Activated naive CD8-positive, alpha-beta T cell (primary cell): ENCODE data around the gene FLT4.

ENCODE experiments used
- H3K27ac Mint-ChIP-seq: one replicate; pipeline ENCODE4 v1.8.0; 2021; ENCODE audit warnings: mixed read lengths
- H3K27me3 Mint-ChIP-seq: one replicate; pipeline ENCODE4 v1.8.0; 2021; ENCODE audit warnings: mixed read lengths
- H3K36me3 Mint-ChIP-seq: one replicate; pipeline ENCODE4 v1.8.0; 2021; ENCODE audit warnings: mixed read lengths
- H3K4me1 Mint-ChIP-seq: one replicate; pipeline ENCODE4 v1.8.0; 2021; ENCODE audit warnings: low read depth, mixed read lengths
- H3K4me3 Mint-ChIP-seq: one replicate; pipeline ENCODE4 v1.8.0; 2021; ENCODE audit warnings: mild to moderate bottlenecking, mixed read lengths
- H3K9me3 Mint-ChIP-seq: one replicate; pipeline ENCODE4 v1.8.0; 2021; ENCODE audit warnings: low read depth, mixed read lengths

FLT4 gene

GRCh38 chr5:180618829-180619562 lies 30.4 kb downstream of the FLT4 start:
- Mint-ChIP-seq H3K36me3 (no peaks in the 10 kb centered on the region), H3K9me3 (no peaks in the 10 kb centered on the region), H3K4me1 (peaks cover 14% of the 10 kb centered on the region), H3K4me3 (no peak overlapping the region), H3K27me3 (no peaks in the 10 kb centered on the region), H3K27ac (no peak overlapping the region)

DNA sequence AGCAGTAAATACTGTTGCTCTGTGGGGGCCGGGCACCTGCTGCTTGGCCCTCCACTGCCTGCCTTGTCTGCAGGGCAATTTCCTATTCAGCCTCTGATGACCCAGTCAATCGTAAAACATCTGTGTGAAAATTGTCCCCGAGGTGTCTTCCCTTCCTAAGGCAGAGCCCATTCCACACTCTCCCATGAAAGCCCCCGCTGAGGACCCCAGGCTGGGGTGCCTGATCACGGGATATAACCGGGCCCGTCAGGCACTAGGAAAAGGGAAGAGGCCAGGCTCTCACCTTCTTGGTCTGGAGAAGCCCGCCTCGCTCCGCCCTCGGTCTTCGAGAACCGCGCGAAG lies 30.9 kb downstream of the FLT4 start:
- Mint-ChIP-seq H3K4me3 (no peak overlapping the region), H3K4me1 (peaks cover 9% of the 10 kb centered on the region), H3K27ac (no peak overlapping the region), H3K36me3 (no peaks in the 10 kb centered on the region), H3K9me3 (no peaks in the 10 kb centered on the region), H3K27me3 (no peaks in the 10 kb centered on the region)

GRCh38 chr5:180613814-180614188 lies 35.6 kb downstream of the FLT4 start:
- Mint-ChIP-seq H3K27ac (no peak overlapping the region), H3K36me3 (no peaks in the 10 kb centered on the region), H3K4me3 (no peak overlapping the region), H3K27me3 (no peaks in the 10 kb centered on the region), H3K9me3 (no peaks in the 10 kb centered on the region), H3K4me1 (no peaks in the 10 kb centered on the region)

DNA sequence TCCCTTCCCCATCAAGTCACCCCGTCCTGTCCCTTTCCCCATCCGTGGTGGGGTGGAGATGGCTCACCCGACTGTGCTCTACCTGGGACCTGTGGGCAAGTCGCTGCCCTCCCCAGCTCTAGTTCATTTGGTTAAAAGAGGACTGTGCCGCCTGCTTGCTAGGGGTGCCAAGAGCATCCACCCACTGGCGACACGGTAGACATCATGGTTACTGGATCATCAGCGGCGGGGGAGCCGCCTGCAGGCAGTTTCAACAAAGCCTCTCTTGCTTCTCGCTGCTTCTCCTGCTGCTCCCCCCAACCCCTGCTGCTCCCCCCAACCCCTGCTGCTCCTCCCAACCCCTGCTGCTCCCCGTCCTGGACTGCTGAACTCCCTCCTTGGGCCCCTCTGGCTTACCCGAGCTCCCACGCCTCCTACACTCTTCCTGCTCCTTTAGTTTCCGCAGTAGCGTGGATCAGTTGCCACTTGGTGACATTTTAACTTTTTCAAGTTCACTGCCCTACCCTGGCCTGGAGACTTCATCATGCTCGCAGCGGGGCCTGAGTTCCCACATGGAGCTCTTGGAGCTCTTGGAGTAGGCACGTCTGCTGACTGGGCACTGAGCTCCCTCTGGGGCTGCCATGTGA lies 36.1 kb downstream of the FLT4 start:
- Mint-ChIP-seq H3K36me3 (no peaks in the 10 kb centered on the region), H3K27me3 (no peaks in the 10 kb centered on the region), H3K4me1 (no peaks in the 10 kb centered on the region), H3K4me3 (no peak overlapping the region), H3K27ac (no peak overlapping the region), H3K9me3 (no peaks in the 10 kb centered on the region)

DNA sequence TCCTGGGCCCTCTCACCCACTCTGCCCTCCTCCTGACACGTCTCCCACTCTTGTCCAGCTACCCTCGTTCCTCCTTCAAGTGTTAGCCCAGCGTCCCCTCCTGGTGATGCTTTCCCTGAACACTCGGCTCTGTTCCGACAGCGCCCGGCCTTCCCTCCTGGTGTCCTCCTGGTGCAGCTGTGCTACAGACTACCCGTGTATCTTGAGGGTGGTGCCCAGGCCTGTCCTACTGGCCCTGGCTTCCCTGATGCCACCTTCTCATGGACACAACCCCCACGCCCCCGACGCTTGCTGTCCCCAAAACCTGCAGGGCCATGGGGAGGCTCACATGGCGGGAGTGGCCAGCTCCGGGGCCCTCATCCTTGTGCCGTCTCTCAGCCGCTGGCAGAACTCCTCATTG lies 36.7 kb downstream of the FLT4 start:
- Mint-ChIP-seq H3K27me3 (no peaks in the 10 kb centered on the region), H3K4me3 (no peak overlapping the region), H3K9me3 (no peaks in the 10 kb centered on the region), H3K36me3 (no peaks in the 10 kb centered on the region), H3K4me1 (no peaks in the 10 kb centered on the region), H3K27ac (no peak overlapping the region)

DNA sequence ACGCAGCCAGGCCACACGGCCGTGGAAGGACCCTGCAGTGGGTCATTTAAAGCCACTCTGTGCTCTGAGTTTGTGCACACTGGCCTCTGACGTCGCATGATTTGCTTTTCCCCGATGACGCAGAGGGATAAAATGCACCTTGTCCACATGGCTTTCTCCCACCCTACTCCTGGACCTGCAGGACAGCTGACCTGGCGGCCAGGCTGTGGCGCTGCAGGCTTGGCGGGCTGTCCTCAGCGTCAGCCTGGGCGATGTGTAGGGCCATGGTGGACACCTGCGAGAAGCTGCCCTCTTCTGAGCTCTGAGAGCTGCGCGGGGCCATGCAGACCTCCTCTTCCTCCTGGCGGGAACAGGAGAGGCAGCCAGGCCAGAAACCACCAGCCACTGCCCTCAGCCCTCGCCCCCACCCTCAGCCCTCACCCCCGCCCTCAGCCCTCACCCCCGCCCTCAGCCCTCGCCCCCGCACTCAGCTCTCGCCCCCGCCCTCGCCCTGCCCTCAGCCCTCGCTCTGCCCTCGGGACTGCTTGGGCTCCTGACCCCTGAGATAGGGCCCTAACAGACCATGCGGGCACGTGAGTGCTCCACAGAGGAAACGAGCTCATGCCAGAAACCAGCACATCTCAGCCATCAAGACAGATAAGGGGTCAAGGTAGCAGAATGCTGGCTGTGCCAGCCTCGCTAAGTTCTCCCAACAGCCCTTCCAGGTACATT lies 38.1 kb downstream of the FLT4 start:
- Mint-ChIP-seq H3K27me3 (no peaks in the 10 kb centered on the region), H3K9me3 (no peaks in the 10 kb centered on the region), H3K27ac (no peak overlapping the region), H3K36me3 (no peaks in the 10 kb centered on the region), H3K4me3 (no peak overlapping the region), H3K4me1 (no peaks in the 10 kb centered on the region)

DNA sequence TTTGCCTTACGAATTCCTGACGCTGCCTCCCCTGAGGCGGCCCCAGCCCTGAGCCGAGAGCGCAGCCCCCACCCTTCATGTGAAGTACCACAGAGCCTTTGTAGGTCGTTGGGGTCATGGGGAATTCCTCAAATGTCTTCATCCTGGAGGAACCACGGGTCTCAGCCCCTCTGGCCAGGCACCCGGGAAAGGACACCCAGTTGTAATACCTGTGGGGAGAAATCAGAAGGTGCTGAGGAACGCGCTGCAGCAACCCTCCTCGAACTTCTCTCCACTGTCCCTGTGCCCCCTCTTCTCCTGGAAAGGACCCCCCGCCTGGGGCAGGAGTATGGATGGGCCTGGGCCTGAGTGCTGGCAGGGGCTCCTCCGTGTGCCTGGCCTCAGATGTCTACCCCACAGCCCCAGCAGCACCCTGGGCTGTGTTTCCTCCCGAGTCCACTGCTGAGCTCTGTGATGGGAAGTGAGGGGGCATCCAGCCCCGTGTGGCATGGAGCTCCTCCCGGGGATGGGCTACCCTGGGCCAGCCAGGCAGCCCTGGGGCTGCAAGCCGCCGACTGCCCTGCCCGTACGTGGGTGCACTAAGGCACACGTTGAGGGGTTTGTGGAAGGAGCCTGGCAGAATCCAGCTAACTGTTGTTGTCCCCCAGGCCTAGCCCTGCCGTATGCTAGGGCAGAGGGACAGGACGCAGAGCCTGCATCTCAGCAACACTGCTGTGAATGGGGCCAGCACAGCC lies 39.4 kb downstream of the FLT4 start:
- Mint-ChIP-seq H3K36me3 (no peaks in the 10 kb centered on the region), H3K4me1 (peaks cover 2% of the 10 kb centered on the region), H3K27me3 (no peaks in the 10 kb centered on the region), H3K9me3 (no peaks in the 10 kb centered on the region), H3K27ac (no peak overlapping the region), H3K4me3 (no peak overlapping the region)

- H3K27ac Mint-ChIP-seq = no peak overlapping the region
- no peaks in the 10 kb centered on the region for H3K36me3 Mint-ChIP-seq
- no peaks in the 10 kb centered on the region for H3K27me3 Mint-ChIP-seq
- no peaks in the 10 kb centered on the region for H3K9me3 Mint-ChIP-seq
- H3K4me1 Mint-ChIP-seq = peaks cover 2% of the 10 kb centered on the region
- H3K4me3 Mint-ChIP-seq = no peak overlapping the region
Observed at GRCh38 chr5:180609386-180609785, 40.0 kb downstream of the FLT4 start.

GRCh38 chr5:180608572-180609310 lies 40.7 kb downstream of the FLT4 start:
- Mint-ChIP-seq H3K27ac (no peak overlapping the region), H3K4me1 (peaks cover 2% of the 10 kb centered on the region), H3K36me3 (no peaks in the 10 kb centered on the region), H3K9me3 (no peaks in the 10 kb centered on the region), H3K4me3 (no peak overlapping the region), H3K27me3 (no peaks in the 10 kb centered on the region)

GRCh38 chr5:180607861-180608571 lies 41.4 kb downstream of the FLT4 start:
- Mint-ChIP-seq H3K4me1 (peaks cover 2% of the 10 kb centered on the region), H3K27ac (no peak overlapping the region), H3K9me3 (no peaks in the 10 kb centered on the region)

GRCh38 chr5:180606215-180606785 lies 43.1 kb downstream of the FLT4 start:
- Mint-ChIP-seq H3K9me3 (no peaks in the 10 kb centered on the region), H3K36me3 (no peaks in the 10 kb centered on the region), H3K4me3 (no peak overlapping the region), H3K27ac (no peak overlapping the region), H3K27me3 (no peaks in the 10 kb centered on the region), H3K4me1 (peaks cover 2% of the 10 kb centered on the region)

More at GRCh38 chr5:180607861-180608571, 41.4 kb downstream of the FLT4 start:
- H3K36me3 Mint-ChIP-seq = no peaks in the 10 kb centered on the region
- no peak overlapping the region for H3K4me3 Mint-ChIP-seq
- H3K27me3 Mint-ChIP-seq = no peaks in the 10 kb centered on the region

DNA sequence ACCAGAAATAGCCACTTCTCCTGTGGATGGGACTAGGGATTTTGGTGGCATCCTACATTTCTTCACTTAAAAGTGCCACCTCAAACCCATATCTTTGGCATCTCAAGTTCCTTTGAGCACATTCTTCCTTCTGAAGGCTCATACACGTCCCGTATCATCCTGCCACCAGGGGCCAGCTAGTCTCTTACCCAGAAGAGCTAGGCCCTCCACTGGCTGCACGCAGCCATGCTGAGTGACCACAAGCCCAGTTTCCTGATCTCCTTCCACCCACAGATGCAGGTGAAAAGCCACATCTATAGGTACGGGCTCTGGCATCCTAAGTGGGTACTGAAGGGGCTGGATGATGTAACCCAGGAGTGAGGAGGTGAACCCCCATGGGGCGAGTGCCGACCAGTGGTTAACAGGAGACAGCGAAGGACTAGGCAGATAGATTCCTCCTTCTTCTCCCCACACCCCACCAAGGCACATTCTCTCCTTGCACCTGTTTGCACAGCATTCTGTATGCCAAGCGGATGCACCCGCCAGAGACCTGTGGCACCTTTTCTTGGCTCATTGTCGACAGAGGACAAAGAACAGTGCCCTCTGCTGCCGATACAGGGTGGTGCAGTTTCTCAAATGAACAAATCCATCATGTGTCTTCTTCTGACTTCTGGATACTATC lies 43.7 kb downstream of the FLT4 start:
- Mint-ChIP-seq H3K27ac (no peak overlapping the region), H3K27me3 (no peaks in the 10 kb centered on the region), H3K9me3 (no peaks in the 10 kb centered on the region), H3K36me3 (no peaks in the 10 kb centered on the region), H3K4me3 (no peak overlapping the region), H3K4me1 (peaks cover 2% of the 10 kb centered on the region)

DNA sequence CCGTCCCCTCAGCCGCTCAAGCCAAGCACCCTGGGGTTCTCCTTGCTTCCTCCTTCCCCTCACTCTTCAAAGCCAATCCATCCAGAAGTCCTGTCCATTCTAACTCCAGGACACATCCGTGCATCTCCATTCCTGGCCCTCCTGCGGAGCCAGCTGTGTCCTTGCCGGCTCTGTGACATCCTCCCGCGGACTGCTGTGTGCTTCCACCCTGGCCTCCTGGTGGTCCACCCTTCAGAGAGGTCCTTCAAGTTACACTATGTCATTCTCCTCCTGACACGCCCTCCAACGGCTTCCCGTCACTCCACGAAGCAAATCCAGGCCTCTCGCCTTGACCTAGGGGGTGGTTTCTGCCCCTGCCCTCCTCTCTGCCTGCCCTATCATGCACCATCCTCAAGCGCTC lies 45.1 kb downstream of the FLT4 start:
- H3K4me1 Mint-ChIP-seq = peaks cover 2% of the 10 kb centered on the region
- no peaks in the 10 kb centered on the region for H3K27me3 Mint-ChIP-seq
- no peaks in the 10 kb centered on the region for H3K9me3 Mint-ChIP-seq
- no peak overlapping the region for H3K27ac Mint-ChIP-seq
- no peak overlapping the region for H3K4me3 Mint-ChIP-seq
- H3K36me3 Mint-ChIP-seq = no peaks in the 10 kb centered on the region
